Stimulated activated CD8-positive, alpha-beta memory T cell treated with anti-CD3 and anti-CD28 coated beads, Interleukin-7, amount 100 ng/mL, for 4 hours (primary cell): Measurements from ENCODE around the gene PTPRD.

Experiments
- DNase-seq, 2 donors: peaks; one replicate each; pipeline ENCODE4 v3.0.0-alpha.2; 2020; ENCODE audit warnings: low read depth in 2 of 2

PTPRD gene

DNA sequence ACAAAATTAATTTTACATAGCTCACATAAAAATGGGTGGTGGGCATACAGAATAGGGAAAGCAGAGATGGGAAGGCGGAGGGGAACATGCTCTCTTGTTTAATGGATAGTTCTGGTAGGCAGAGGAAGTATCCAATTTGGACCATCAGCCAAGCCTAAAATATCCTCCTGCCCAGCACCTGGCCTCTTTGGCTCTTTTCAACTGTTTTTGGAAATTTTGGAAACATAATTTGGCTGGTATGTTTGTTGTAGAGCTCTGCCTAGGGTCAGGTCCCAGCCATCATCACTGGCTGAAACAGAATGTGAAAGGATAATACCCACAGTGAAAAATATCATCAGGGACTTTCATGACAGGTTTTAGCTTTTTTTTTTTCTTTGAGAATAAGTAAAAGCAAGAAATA is 2345.9 kb downstream of the PTPRD start:
- DNase-seq = no peak

DNA sequence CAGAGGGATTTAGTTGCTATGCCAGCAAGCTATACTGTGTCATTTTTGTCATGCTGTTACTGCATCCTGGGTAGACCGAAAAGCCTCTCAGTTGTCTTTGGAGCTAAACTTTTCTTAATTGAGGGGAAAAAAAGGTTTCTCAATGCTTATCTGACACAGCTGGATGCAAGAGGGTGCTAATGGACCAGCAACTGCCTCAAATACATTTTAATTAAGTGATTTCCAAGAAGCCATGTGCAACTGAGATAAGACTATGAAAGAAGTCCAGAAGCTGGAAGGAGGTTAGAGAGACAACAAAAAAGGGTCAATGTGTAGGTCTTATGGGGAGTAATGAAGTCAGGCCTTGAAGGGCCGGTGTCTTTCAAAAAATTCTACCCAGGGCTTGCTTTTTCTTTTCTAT is 2347.5 kb downstream of the PTPRD start:
- DNase-seq = no peak
